Germinal center (tissue), 1 donor: ENCODE measurements around the gene LRRC53.

ENCODE experiments used
- DNase-seq: peaks from one replicate; pipeline ENCODE4 v3.0.0; 2012; ENCODE audit warnings: mixed read lengths, low spot score

The LRRC53 gene

GRCh38 chr1:74512170-74512915 lies at the start of gene LRRC53:
LRRC53 (minus strand) TSS chr1:74512611; CDS start chr1:74483349, 29,262 bp downstream.
- no peak for DNase-seq

- no peak for DNase-seq
These were observed 37.5 kb upstream of the LRRC53 start for GRCh38 chr1:74549932-74550331.

GRCh38 chr1:74548961-74549750 lies 36.7 kb upstream of the LRRC53 start:
- no peak for DNase-seq

GRCh38 chr1:74545821-74546220 lies 33.4 kb upstream of the LRRC53 start:
- DNase-seq: no peak

GRCh38 chr1:74534241-74534640 lies 21.8 kb upstream of the LRRC53 start:
- no peak for DNase-seq

GRCh38 chr1:74531796-74532195 lies 19.4 kb upstream of the LRRC53 start:
- DNase-seq: no peak

GRCh38 chr1:74530892-74531291 lies 18.5 kb upstream of the LRRC53 start:
- DNase-seq: no peak

GRCh38 chr1:74528123-74528522 lies 15.7 kb upstream of the LRRC53 start:
- no peak for DNase-seq

- no peak for DNase-seq
These were observed 14.3 kb upstream of the LRRC53 start for GRCh38 chr1:74526708-74527107.

- DNase-seq: no peak
These were observed 11.6 kb upstream of the LRRC53 start for GRCh38 chr1:74523873-74524480.

GRCh38 chr1:74522148-74522547 lies 9.7 kb upstream of the LRRC53 start:
- DNase-seq: no peak

GRCh38 chr1:74517599-74518051 lies 5.2 kb upstream of the LRRC53 start:
- no peak for DNase-seq

- no peak for DNase-seq
These were observed 1.2 kb upstream of the LRRC53 start for GRCh38 chr1:74513411-74514300.

- no peak for DNase-seq
These were observed 4.0 kb downstream of the LRRC53 start for GRCh38 chr1:74508449-74508848.

- no peak for DNase-seq
These were observed 6.3 kb downstream of the LRRC53 start for GRCh38 chr1:74505928-74506710.

- no peak for DNase-seq
These were observed 7.4 kb downstream of the LRRC53 start for GRCh38 chr1:74504933-74505512.

GRCh38 chr1:74504125-74504932 lies 8.1 kb downstream of the LRRC53 start:
- DNase-seq: peak; percentile 10

GRCh38 chr1:74502858-74503257 lies 9.6 kb downstream of the LRRC53 start:
- DNase-seq: no peak

GRCh38 chr1:74502432-74502831 lies 10.0 kb downstream of the LRRC53 start:
- DNase-seq: no peak

GRCh38 chr1:74498901-74499300 lies 13.5 kb downstream of the LRRC53 start:
- DNase-seq: no peak
